H9 (cell line): ENCODE data around the gene BRPF1. TPM values are rescaled to one million over a fixed set of nuclear protein-coding genes. Genes with fewer than 3 reads are reported as not detected.

ENCODE experiments used
- DNase-seq: peaks from one replicate; pipeline ENCODE4 v3.0.0-alpha.2; 2017
- H2AFZ ChIP-seq: one replicate; pipeline ENCODE4 v1.6.1; 2013; ENCODE audit warnings: mild to moderate bottlenecking, low read length, control low read depth, moderate library complexity
- H2AK5ac ChIP-seq: 2 replicates; pipeline ENCODE4 v1.6.1; 2013; ENCODE audit warnings: low read length, control low read depth, mixed read lengths; ENCODE audit not compliant: insufficient read length
- H2BK120ac ChIP-seq: one replicate; pipeline ENCODE4 v1.6.1; 2013; ENCODE audit warnings: low read depth, mild to moderate bottlenecking, low read length, control low read depth, inconsistent platforms; ENCODE audit not compliant: poor library complexity, severe bottlenecking
- H2BK12ac ChIP-seq: 2 replicates; pipeline ENCODE4 v1.6.1; 2013; ENCODE audit warnings: low read length, control low read depth, mixed read lengths, low read depth; ENCODE audit not compliant: insufficient read length
- H2BK15ac ChIP-seq: 2 replicates; pipeline ENCODE4 v1.6.1; 2013; ENCODE audit warnings: low read depth, low read length, control low read depth
- H2BK20ac ChIP-seq: one replicate; pipeline ENCODE4 v1.6.1; 2013; ENCODE audit warnings: low read depth, mild to moderate bottlenecking, low read length, control low read depth, inconsistent platforms; ENCODE audit not compliant: poor library complexity, severe bottlenecking
- H2BK5ac ChIP-seq: 2 replicates; pipeline ENCODE4 v1.6.1; 2013; ENCODE audit warnings: low read length, control low read depth, mixed read lengths; ENCODE audit not compliant: insufficient read length
- H3K14ac ChIP-seq: 2 replicates; pipeline ENCODE4 v1.6.1; 2013; ENCODE audit warnings: low read length, control low read depth; ENCODE audit not compliant: insufficient read depth
- H3K18ac ChIP-seq: 2 replicates; pipeline ENCODE4 v1.6.1; 2013; ENCODE audit warnings: low read depth, mild to moderate bottlenecking, mixed read lengths, low read length, control low read depth; ENCODE audit not compliant: insufficient read length
- H3K23ac ChIP-seq: 2 replicates; pipeline ENCODE4 v1.6.1; 2013; ENCODE audit warnings: low read length, control low read depth, mixed read lengths, low read depth; ENCODE audit not compliant: insufficient read length
- H3K23me2 ChIP-seq: 2 replicates; pipeline ENCODE4 v1.6.1; 2013; ENCODE audit warnings: low read depth, mild to moderate bottlenecking, mixed read lengths, low read length, control low read depth; ENCODE audit not compliant: insufficient read length, poor library complexity, severe bottlenecking
- H3K27ac ChIP-seq: 2 replicates; pipeline ENCODE4 v1.5.1; 2013; ENCODE audit warnings: low read length, control low read depth, mixed read lengths, low read depth; ENCODE audit not compliant: insufficient read length
- H3K27me3 ChIP-seq: 2 replicates; pipeline ENCODE4 v1.6.1; 2013; ENCODE audit warnings: low read length, control low read depth, inconsistent platforms; ENCODE audit not compliant: insufficient read depth
- H3K4ac ChIP-seq: 2 replicates; pipeline ENCODE4 v1.6.1; 2013; ENCODE audit warnings: low read depth, mild to moderate bottlenecking, control low read depth, inconsistent platforms, low read length, moderate library complexity
- H3K4me1 ChIP-seq: 2 replicates; pipeline ENCODE4 v1.6.1; 2013; ENCODE audit warnings: low read length, control low read depth, inconsistent platforms; ENCODE audit not compliant: insufficient read depth
- H3K4me2 ChIP-seq: 2 replicates; pipeline ENCODE4 v1.6.1; 2013; ENCODE audit warnings: low read length, control low read depth, mixed read lengths; ENCODE audit not compliant: insufficient read length, insufficient read depth
- H3K56ac ChIP-seq: 2 replicates; pipeline ENCODE4 v1.6.1; 2013; ENCODE audit warnings: low read depth, mild to moderate bottlenecking, mixed read lengths, low read length, control low read depth; ENCODE audit not compliant: insufficient read length
- H3K79me1 ChIP-seq: 2 replicates; pipeline ENCODE4 v1.6.1; 2013; ENCODE audit warnings: low read depth, mild to moderate bottlenecking, moderate library complexity, low read length, control low read depth, inconsistent platforms; ENCODE audit not compliant: insufficient read depth, poor library complexity, severe bottlenecking
- H3K79me2 ChIP-seq: 2 replicates; pipeline ENCODE4 v1.6.1; 2013; ENCODE audit warnings: low read length, control low read depth, inconsistent platforms; ENCODE audit not compliant: insufficient read depth
- H3K9ac ChIP-seq: 2 replicates; pipeline ENCODE4 v1.6.1; 2013; ENCODE audit warnings: low read length, control low read depth, mixed read lengths; ENCODE audit not compliant: insufficient read length; ENCODE audit errors: extremely low read depth
- H3K9me3 ChIP-seq: one replicate; pipeline ENCODE4 v1.6.1; 2013; ENCODE audit warnings: low read depth, low read length, inconsistent platforms; ENCODE audit not compliant: control insufficient read depth
- H3T11ph ChIP-seq: one replicate; pipeline ENCODE4 v1.6.1; 2013; ENCODE audit warnings: mild to moderate bottlenecking, low read length, control low read depth, inconsistent platforms
- H4K20me1 ChIP-seq: one replicate; pipeline ENCODE4 v1.6.1; 2013; ENCODE audit not compliant: control insufficient read depth, insufficient read length, insufficient read depth
- H4K5ac ChIP-seq: 2 replicates; pipeline ENCODE4 v1.6.1; 2013; ENCODE audit warnings: low read depth, mild to moderate bottlenecking, mixed read lengths, low read length, control low read depth; ENCODE audit not compliant: insufficient read length
- H4K8ac ChIP-seq: replicated peaks from 2 replicates; pipeline ENCODE4 v1.6.1; 2013; ENCODE audit warnings: low read length, control low read depth, mixed read lengths, low read depth; ENCODE audit not compliant: insufficient read length
- H4K91ac ChIP-seq: 2 replicates; pipeline ENCODE4 v1.6.1; 2013; ENCODE audit warnings: low read depth, mild to moderate bottlenecking, moderate library complexity, mixed read lengths, low read length, control low read depth; ENCODE audit not compliant: insufficient read length
- H3K27ac Mint-ChIP-seq, 3 experiments: 2 replicates in 2 of 3; 3 replicates in 1 of 3; pipeline ENCODE4 v1.8.0; 2020 to 2021; ENCODE audit warnings: mixed read lengths in 3 of 3, mild to moderate bottlenecking in 1 of 3, moderate library complexity in 1 of 3
- H3K27me3 Mint-ChIP-seq: 2 replicates; pipeline ENCODE4 v1.8.0; 2021; ENCODE audit warnings: low read depth, mild to moderate bottlenecking, moderate library complexity, mixed read lengths
- H3K36me3 Mint-ChIP-seq, 3 experiments: 2 replicates in 2 of 3; 3 replicates in 1 of 3; pipeline ENCODE4 v1.8.0; 2020 to 2021; ENCODE audit warnings: low read depth in 3 of 3, mixed read lengths in 3 of 3; ENCODE audit not compliant: insufficient read depth in 1 of 3
- H3K4me1 Mint-ChIP-seq, 2 experiments: 2 replicates each; pipeline ENCODE4 v1.8.0; 2020; ENCODE audit warnings: mixed read lengths in 2 of 2
- H3K4me3 Mint-ChIP-seq, 2 experiments: 2 replicates in 1 of 2; 3 replicates in 1 of 2; pipeline ENCODE4 v1.8.0; 2020 to 2021; ENCODE audit warnings: mild to moderate bottlenecking in 2 of 2, mixed read lengths in 2 of 2, moderate library complexity in 1 of 2
- H3K9me3 Mint-ChIP-seq, 2 experiments: 2 replicates in 1 of 2; 3 replicates in 1 of 2; pipeline ENCODE4 v1.8.0; 2020; ENCODE audit warnings: mild to moderate bottlenecking in 2 of 2, mixed read lengths in 2 of 2, moderate library complexity in 1 of 2
- WGBS: extraction: QIAGEN DNeasy Blood & Tissue Kit; methylation state at CpG from one replicate; pipeline ENCODE4 v1.1.7; 2013; ENCODE audit warnings: missing lambda C conversion rate, low lambda C conversion rate, mixed read lengths; ENCODE audit not compliant: insufficient read length; ENCODE audit errors: extremely low coverage; 5-methylcytosine and 5-hydroxymethylcytosine counted together
- total RNA-seq: library from RNA; stranded (reverse); gene quantifications from 2 replicates; pipeline ENCODE4 v1.2.1, GENCODE V29; 2021
- TF ChIP-seq, protein P1 (sequence below): fragments of 200-600 bp; sonication (generic); conservative IDR thresholded peaks from 3 replicates; pipeline ENCODE4 v1.8.0; 2021; ENCODE audit warnings: antibody characterized with exemption, mild to moderate bottlenecking

Gene BRPF1
- total RNA-seq, 1 experiment from 2014 or later = 38.6 TPM

DNA sequence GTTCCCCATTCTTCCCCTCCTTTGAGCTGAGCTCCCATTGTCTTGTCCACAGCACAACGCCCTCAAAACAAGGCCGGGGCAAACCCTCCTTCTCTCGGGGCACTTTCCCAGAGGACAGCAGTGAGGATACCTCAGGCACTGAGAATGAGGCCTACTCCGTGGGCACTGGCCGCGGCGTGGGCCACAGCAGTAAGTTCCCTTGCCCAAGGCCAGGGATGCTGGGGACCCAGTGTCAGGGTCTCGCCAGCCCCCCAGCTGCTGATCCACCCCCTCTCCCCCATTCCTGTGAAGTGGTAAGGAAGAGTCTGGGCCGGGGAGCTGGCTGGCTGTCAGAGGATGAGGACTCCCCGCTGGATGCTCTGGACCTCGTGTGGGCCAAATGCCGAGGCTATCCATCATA is 14.0 kb downstream of the BRPF1 start:
- no peaks in the 10 kb centered on the region for H3K4me1 ChIP-seq
- H2BK20ac ChIP-seq = no peak overlapping the region
- TF ChIP-seq, protein P1, sequence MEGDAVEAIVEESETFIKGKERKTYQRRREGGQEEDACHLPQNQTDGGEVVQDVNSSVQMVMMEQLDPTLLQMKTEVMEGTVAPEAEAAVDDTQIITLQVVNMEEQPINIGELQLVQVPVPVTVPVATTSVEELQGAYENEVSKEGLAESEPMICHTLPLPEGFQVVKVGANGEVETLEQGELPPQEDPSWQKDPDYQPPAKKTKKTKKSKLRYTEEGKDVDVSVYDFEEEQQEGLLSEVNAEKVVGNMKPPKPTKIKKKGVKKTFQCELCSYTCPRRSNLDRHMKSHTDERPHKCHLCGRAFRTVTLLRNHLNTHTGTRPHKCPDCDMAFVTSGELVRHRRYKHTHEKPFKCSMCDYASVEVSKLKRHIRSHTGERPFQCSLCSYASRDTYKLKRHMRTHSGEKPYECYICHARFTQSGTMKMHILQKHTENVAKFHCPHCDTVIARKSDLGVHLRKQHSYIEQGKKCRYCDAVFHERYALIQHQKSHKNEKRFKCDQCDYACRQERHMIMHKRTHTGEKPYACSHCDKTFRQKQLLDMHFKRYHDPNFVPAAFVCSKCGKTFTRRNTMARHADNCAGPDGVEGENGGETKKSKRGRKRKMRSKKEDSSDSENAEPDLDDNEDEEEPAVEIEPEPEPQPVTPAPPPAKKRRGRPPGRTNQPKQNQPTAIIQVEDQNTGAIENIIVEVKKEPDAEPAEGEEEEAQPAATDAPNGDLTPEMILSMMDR = no peak
- DNase-seq = no peak
- no peak overlapping the region for H3K27ac ChIP-seq
- H3K79me2 ChIP-seq = no peaks in the 10 kb centered on the region
- no peak overlapping the region for H2BK12ac ChIP-seq
- peaks cover 10% of the 10 kb centered on the region in 2 experiments for H3K4me1 Mint-ChIP-seq
- no peak overlapping the region for H4K8ac ChIP-seq
- H3K14ac ChIP-seq = no peak overlapping the region
- H3K4me3 Mint-ChIP-seq = no peak overlapping the region
- H2BK15ac ChIP-seq = no peak overlapping the region
- H2AK5ac ChIP-seq = no peak overlapping the region
- H4K20me1 ChIP-seq = no peaks in the 10 kb centered on the region
- no peak overlapping the region for H3K9ac ChIP-seq
- no peak overlapping the region for H3K4ac ChIP-seq
- no peaks in the 10 kb centered on the region for H3K23me2 ChIP-seq
- no CpG with 5 or more reads among the region's 12 CpGs for WGBS
- H3K79me1 ChIP-seq = no peaks in the 10 kb centered on the region
- H3K36me3 Mint-ChIP-seq = peaks cover 54 to 93% (median 79%) of the 10 kb centered on the region in 3 experiments; a peak in 6 of 7 replicates
- H3K23ac ChIP-seq = no peak overlapping the region
- H3K18ac ChIP-seq = no peak overlapping the region
- H3K9me3 Mint-ChIP-seq = no peaks in the 10 kb centered on the region
- no peak overlapping the region for H4K5ac ChIP-seq
- H3K9me3 ChIP-seq = no peaks in the 10 kb centered on the region
- no peak overlapping the region for H3T11ph ChIP-seq
- H2BK5ac ChIP-seq = no peak overlapping the region
- H3K27me3 ChIP-seq = no peaks in the 10 kb centered on the region
- H2AFZ ChIP-seq = no peak overlapping the region
- no peak overlapping the region for H2BK120ac ChIP-seq
- H3K4me2 ChIP-seq = no peak overlapping the region
- H3K27ac Mint-ChIP-seq = no peak overlapping the region
- no peak overlapping the region for H3K56ac ChIP-seq
- H3K27me3 Mint-ChIP-seq = no peaks in the 10 kb centered on the region; the same call in 1 of the 2 replicates
- H4K91ac ChIP-seq = no peak overlapping the region
